GM23338 (cell line): Measurements from ENCODE around the gene CPSF7. TPM values are rescaled to one million over a fixed set of nuclear protein-coding genes. Genes with fewer than 3 reads are reported as not detected.

Experiments used
- ATAC-seq: fragments of 200-7000 bp; cut with Tn5 transposase; 3 replicates; pipeline ENCODE4 v1.9.1; 2020
- DNase-seq: peaks from one replicate; pipeline ENCODE4 v3.0.0-alpha.2; 2015; ENCODE audit warnings: low spot score
- H2AFZ ChIP-seq: fragments of 200-600 bp; sonication (generic); 2 replicates; pipeline ENCODE4 v1.8.0; 2016; ENCODE audit warnings: antibody characterized with exemption, mild to moderate bottlenecking, moderate library complexity
- H3F3A ChIP-seq: fragments of 200-600 bp; sonication (generic); replicated peaks from 2 replicates; pipeline ENCODE4 v1.8.0; 2017; ENCODE audit warnings: antibody characterized with exemption, mixed run types, low read depth
- H3K27ac ChIP-seq: fragments of 200-600 bp; sonication (generic); 2 replicates; pipeline ENCODE4 v1.6.1; 2016; ENCODE audit warnings: low read depth
- H3K27me3 ChIP-seq: fragments of 200-600 bp; sonication (generic); 2 replicates; pipeline ENCODE4 v1.8.0; 2016; ENCODE audit warnings: mild to moderate bottlenecking, mixed run types, moderate library complexity; ENCODE audit not compliant: insufficient read depth
- H3K36me3 ChIP-seq: fragments of 200-600 bp; sonication (generic); 2 replicates; pipeline ENCODE4 v1.8.0; 2016; ENCODE audit warnings: mild to moderate bottlenecking; ENCODE audit not compliant: insufficient read depth
- H3K4me1 ChIP-seq: fragments of 200-600 bp; sonication (generic); 2 replicates; pipeline ENCODE4 v1.8.0; 2016; ENCODE audit warnings: mild to moderate bottlenecking, moderate library complexity; ENCODE audit not compliant: insufficient read depth
- H3K4me2 ChIP-seq: fragments of 200-600 bp; sonication (generic); 2 replicates; pipeline ENCODE4 v1.7.1; 2017; ENCODE audit warnings: mixed run types
- H3K4me3 ChIP-seq: fragments of 200-600 bp; sonication (generic); 2 replicates; pipeline ENCODE4 v1.6.1; 2016; ENCODE audit warnings: mixed run types
- H3K79me2 ChIP-seq: fragments of 200-600 bp; sonication (generic); replicated peaks from 2 replicates; pipeline ENCODE4 v1.8.0; 2017; ENCODE audit warnings: mild to moderate bottlenecking; ENCODE audit not compliant: insufficient read depth
- H3K9me2 ChIP-seq: fragments of 200-600 bp; sonication (generic); 2 replicates; pipeline ENCODE4 v1.8.0; 2017; ENCODE audit not compliant: insufficient read depth
- H4K20me1 ChIP-seq: fragments of 200-600 bp; sonication (generic); replicated peaks from 2 replicates; pipeline ENCODE4 v1.8.0; 2017; ENCODE audit warnings: mild to moderate bottlenecking; ENCODE audit not compliant: insufficient read depth
- H3K27ac Mint-ChIP-seq: 2 replicates; pipeline ENCODE4 v1.8.0; 2020; ENCODE audit warnings: inconsistent platforms, mild to moderate bottlenecking, moderate library complexity, mixed read lengths
- H3K27me3 Mint-ChIP-seq: 3 replicates; pipeline ENCODE4 v1.8.0; 2022; ENCODE audit warnings: low read depth, mild to moderate bottlenecking, moderate library complexity, mixed read lengths, inconsistent platforms; ENCODE audit not compliant: insufficient read depth, poor library complexity
- H3K36me3 Mint-ChIP-seq: 3 replicates; pipeline ENCODE4 v1.8.0; 2021; ENCODE audit warnings: low read depth, mild to moderate bottlenecking, inconsistent platforms, moderate library complexity, mixed read lengths
- H3K4me1 Mint-ChIP-seq: 3 replicates; pipeline ENCODE4 v1.8.0; 2020; ENCODE audit warnings: mild to moderate bottlenecking, inconsistent platforms, mixed read lengths
- H3K4me3 Mint-ChIP-seq: 3 replicates; pipeline ENCODE4 v1.8.0; 2021; ENCODE audit warnings: moderate library complexity, mild to moderate bottlenecking, inconsistent platforms, mixed read lengths
- H3K9me3 Mint-ChIP-seq: 3 replicates; pipeline ENCODE4 v1.8.0; 2020; ENCODE audit warnings: moderate library complexity, mild to moderate bottlenecking, inconsistent platforms, mixed read lengths
- CREB1 ChIP-seq: fragments of 250-450 bp; sonication (Bioruptor Pico); IDR thresholded peaks from 2 replicates; pipeline ENCODE4 v1.5.0; 2020; ENCODE audit warnings: low read depth, mild to moderate bottlenecking, moderate library complexity
- CTCF ChIP-seq, 2 experiments: fragments of 200-600 bp in 1 of 2; sonication (generic) in 1 of 2; conservative IDR thresholded peaks; 2 replicates each; pipeline versions ENCODE4 v1.5.1 to v1.6.1; 2016 to 2017; ENCODE audit warnings: antibody characterized with exemption in 2 of 2, low read depth in 2 of 2, mild to moderate bottlenecking in 2 of 2, moderate library complexity in 1 of 2
- EZH2 ChIP-seq: fragments of 200-600 bp; sonication (generic); IDR thresholded peaks from one replicate; pipeline ENCODE4 v1.8.0; 2017; ENCODE audit warnings: antibody characterized with exemption, mild to moderate bottlenecking, low read depth; ENCODE audit not compliant: unreplicated experiment
- EZH2phosphoT487 ChIP-seq: fragments of 200-600 bp; sonication (generic); IDR thresholded peaks from one replicate; pipeline ENCODE4 v1.8.1; 2018; ENCODE audit warnings: antibody characterized with exemption; ENCODE audit not compliant: unreplicated experiment
- JUNB ChIP-seq: IDR thresholded peaks from one replicate; pipeline ENCODE4 v1.6.1; 2016; ENCODE audit warnings: antibody characterized with exemption; ENCODE audit not compliant: unreplicated experiment
- NANOG ChIP-seq: IDR thresholded peaks from 2 replicates; pipeline ENCODE4 v1.6.1; 2016; ENCODE audit warnings: antibody characterized with exemption, borderline replicate concordance
- POLR2AphosphoS5 ChIP-seq: IDR thresholded peaks from 2 replicates; pipeline ENCODE4 v1.6.1; 2016; ENCODE audit warnings: antibody characterized with exemption, low read depth
- STAT1 ChIP-seq: IDR thresholded peaks from one replicate; pipeline ENCODE4 v1.6.1; 2016; ENCODE audit warnings: antibody characterized with exemption; ENCODE audit not compliant: unreplicated experiment
- ZNF114 ChIP-seq: fragments of 250-450 bp; sonication (Bioruptor Pico); IDR thresholded peaks from 2 replicates; pipeline ENCODE4 v1.5.0; 2020; ENCODE audit warnings: mild to moderate bottlenecking, moderate library complexity
- ZNF331 ChIP-seq: fragments of 250-450 bp; sonication (Bioruptor Pico); IDR thresholded peaks from 2 replicates; pipeline ENCODE4 v1.5.0; 2020; ENCODE audit warnings: low read depth, mild to moderate bottlenecking, moderate library complexity
- polyA plus RNA-seq: library from polyadenylated mRNA; unstranded; fragments of >200 nt; fragmentation: Nextera tagmentation; extraction: Ambion mirVana; gene quantifications from 2 replicates; pipeline ENCODE4 v1.2.1, GENCODE V29; 2016
- total RNA-seq: library from RNA; depleted of rRNA; stranded (reverse); fragments of >200 nt; shearing (Covaris generic); gene quantifications from 2 replicates; pipeline ENCODE4 v1.2.3, GENCODE V29; 2014
- TF ChIP-seq, protein P1 (sequence below): fragments of 250-450 bp; sonication (Bioruptor Pico); IDR thresholded peaks from 2 replicates; pipeline ENCODE4 v1.5.0; 2020; ENCODE audit warnings: mild to moderate bottlenecking, moderate library complexity
- TF ChIP-seq, protein P2 (sequence below): IDR thresholded peaks from one replicate; pipeline ENCODE4 v1.6.1; 2018; ENCODE audit warnings: antibody characterized with exemption; ENCODE audit not compliant: unreplicated experiment

CPSF7 gene
- total and polyA plus RNA-seq, 2 experiments from 2014 or later, result 27.4 to 60.6 TPM

DNA sequence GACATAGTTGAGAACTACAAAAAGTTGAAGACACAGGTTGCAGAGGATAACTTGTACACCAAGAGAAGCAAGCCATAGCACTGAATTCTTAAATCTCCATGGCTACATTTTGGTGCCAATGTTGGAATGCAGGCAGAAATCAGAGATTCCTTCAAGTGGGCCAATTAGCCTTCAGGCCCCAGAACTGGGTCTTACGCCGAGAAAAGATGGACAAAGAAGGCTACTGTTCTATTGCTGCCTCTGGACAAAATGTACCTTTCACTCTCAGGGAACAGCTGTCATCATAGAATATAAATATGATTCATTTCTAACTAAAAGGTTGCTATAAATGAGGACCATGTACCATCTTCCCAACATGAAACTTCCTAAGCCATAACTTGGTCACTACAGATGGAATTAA, 23.7 kb downstream of the CPSF7 start:
- Mint-ChIP-seq H3K4me3 (no peak overlapping the region), H3K36me3 (peaks cover 83% of the 10 kb centered on the region), H3K4me1 (no peaks in the 10 kb centered on the region), H3K27me3 (no peaks in the 10 kb centered on the region), H3K27ac (no peak overlapping the region), H3K9me3 (no peaks in the 10 kb centered on the region; the same call in 2 of the 3 replicates)
- peaks cover 68% of the 10 kb centered on the region for H3K36me3 ChIP-seq
- no peaks in the 10 kb centered on the region for H3K79me2 ChIP-seq
- TF ChIP-seq JUNB (no peak), STAT1 (no peak), ZNF114 (CRISPR knock-in tag) (no peak), CREB1 (no peak), NANOG (no peak), EZH2 (no peak), POLR2AphosphoS5 (no peak), CTCF (conservative IDR thresholded peaks at IDR 0.05; ENCODE audit: low read depth in 2 of 2) (no peak), EZH2phosphoT487 (no peak), ZNF331 (CRISPR knock-in tag) (no peak)
- TF ChIP-seq, protein P1, sequence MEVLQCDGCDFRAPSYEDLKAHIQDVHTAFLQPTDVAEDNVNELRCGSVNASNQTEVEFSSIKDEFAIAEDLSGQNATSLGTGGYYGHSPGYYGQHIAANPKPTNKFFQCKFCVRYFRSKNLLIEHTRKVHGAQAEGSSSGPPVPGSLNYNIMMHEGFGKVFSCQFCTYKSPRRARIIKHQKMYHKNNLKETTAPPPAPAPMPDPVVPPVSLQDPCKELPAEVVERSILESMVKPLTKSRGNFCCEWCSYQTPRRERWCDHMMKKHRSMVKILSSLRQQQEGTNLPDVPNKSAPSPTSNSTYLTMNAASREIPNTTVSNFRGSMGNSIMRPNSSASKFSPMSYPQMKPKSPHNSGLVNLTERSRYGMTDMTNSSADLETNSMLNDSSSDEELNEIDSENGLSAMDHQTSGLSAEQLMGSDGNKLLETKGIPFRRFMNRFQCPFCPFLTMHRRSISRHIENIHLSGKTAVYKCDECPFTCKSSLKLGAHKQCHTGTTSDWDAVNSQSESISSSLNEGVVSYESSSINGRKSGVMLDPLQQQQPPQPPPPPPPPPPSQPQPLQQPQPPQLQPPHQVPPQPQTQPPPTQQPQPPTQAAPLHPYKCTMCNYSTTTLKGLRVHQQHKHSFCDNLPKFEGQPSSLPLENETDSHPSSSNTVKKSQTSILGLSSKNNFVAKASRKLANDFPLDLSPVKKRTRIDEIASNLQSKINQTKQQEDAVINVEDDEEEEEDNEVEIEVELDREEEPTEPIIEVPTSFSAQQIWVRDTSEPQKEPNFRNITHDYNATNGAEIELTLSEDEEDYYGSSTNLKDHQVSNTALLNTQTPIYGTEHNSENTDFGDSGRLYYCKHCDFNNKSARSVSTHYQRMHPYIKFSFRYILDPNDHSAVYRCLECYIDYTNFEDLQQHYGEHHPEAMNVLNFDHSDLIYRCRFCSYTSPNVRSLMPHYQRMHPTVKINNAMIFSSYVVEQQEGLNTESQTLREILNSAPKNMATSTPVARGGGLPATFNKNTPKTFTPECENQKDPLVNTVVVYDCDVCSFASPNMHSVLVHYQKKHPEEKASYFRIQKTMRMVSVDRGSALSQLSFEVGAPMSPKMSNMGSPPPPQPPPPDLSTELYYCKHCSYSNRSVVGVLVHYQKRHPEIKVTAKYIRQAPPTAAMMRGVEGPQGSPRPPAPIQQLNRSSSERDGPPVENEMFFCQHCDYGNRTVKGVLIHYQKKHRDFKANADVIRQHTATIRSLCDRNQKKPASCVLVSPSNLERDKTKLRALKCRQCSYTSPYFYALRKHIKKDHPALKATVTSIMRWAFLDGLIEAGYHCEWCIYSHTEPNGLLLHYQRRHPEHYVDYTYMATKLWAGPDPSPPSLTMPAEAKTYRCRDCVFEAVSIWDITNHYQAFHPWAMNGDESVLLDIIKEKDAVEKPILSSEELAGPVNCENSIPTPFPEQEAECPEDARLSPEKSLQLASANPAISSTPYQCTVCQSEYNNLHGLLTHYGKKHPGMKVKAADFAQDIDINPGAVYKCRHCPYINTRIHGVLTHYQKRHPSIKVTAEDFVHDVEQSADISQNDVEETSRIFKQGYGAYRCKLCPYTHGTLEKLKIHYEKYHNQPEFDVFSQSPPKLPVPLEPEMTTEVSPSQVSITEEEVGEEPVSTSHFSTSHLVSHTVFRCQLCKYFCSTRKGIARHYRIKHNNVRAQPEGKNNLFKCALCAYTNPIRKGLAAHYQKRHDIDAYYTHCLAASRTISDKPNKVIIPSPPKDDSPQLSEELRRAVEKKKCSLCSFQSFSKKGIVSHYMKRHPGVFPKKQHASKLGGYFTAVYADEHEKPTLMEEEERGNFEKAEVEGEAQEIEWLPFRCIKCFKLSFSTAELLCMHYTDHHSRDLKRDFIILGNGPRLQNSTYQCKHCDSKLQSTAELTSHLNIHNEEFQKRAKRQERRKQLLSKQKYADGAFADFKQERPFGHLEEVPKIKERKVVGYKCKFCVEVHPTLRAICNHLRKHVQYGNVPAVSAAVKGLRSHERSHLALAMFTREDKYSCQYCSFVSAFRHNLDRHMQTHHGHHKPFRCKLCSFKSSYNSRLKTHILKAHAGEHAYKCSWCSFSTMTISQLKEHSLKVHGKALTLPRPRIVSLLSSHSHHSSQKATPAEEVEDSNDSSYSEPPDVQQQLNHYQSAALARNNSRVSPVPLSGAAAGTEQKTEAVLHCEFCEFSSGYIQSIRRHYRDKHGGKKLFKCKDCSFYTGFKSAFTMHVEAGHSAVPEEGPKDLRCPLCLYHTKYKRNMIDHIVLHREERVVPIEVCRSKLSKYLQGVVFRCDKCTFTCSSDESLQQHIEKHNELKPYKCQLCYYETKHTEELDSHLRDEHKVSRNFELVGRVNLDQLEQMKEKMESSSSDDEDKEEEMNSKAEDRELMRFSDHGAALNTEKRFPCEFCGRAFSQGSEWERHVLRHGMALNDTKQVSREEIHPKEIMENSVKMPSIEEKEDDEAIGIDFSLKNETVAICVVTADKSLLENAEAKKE (CRISPR knock-in tag), result no peak
- TF ChIP-seq, protein P2, sequence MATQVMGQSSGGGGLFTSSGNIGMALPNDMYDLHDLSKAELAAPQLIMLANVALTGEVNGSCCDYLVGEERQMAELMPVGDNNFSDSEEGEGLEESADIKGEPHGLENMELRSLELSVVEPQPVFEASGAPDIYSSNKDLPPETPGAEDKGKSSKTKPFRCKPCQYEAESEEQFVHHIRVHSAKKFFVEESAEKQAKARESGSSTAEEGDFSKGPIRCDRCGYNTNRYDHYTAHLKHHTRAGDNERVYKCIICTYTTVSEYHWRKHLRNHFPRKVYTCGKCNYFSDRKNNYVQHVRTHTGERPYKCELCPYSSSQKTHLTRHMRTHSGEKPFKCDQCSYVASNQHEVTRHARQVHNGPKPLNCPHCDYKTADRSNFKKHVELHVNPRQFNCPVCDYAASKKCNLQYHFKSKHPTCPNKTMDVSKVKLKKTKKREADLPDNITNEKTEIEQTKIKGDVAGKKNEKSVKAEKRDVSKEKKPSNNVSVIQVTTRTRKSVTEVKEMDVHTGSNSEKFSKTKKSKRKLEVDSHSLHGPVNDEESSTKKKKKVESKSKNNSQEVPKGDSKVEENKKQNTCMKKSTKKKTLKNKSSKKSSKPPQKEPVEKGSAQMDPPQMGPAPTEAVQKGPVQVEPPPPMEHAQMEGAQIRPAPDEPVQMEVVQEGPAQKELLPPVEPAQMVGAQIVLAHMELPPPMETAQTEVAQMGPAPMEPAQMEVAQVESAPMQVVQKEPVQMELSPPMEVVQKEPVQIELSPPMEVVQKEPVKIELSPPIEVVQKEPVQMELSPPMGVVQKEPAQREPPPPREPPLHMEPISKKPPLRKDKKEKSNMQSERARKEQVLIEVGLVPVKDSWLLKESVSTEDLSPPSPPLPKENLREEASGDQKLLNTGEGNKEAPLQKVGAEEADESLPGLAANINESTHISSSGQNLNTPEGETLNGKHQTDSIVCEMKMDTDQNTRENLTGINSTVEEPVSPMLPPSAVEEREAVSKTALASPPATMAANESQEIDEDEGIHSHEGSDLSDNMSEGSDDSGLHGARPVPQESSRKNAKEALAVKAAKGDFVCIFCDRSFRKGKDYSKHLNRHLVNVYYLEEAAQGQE, result no peak
- H3K27me3 ChIP-seq, result no peaks in the 10 kb centered on the region
- H3K4me1 ChIP-seq, result no peaks in the 10 kb centered on the region
- peaks cover 41% of the 10 kb centered on the region for H4K20me1 ChIP-seq
- ATAC-seq, result no peak
- no peak overlapping the region for H2AFZ ChIP-seq
- DNase-seq, result no peak
- H3K9me2 ChIP-seq, result no peaks in the 10 kb centered on the region
- H3K27ac ChIP-seq, result no peak overlapping the region
- H3F3A ChIP-seq, result peaks cover 32% of the 10 kb centered on the region
- no peak overlapping the region for H3K4me2 ChIP-seq
- no peak overlapping the region for H3K4me3 ChIP-seq
